HG03103 (cell line): ENCODE measurements around the gene ANXA1.
A peak's percentile ranks its signal among the peaks of the same experiment; 100 is the strongest.

ENCODE experiments used
- ATAC-seq: cut with Tn5 transposase; IDR thresholded peaks from one replicate; pipeline ENCODE4 v1.9.1; 2021; ENCODE audit warnings: low read depth; ENCODE audit not compliant: unreplicated experiment

ANXA1 gene, protein sequence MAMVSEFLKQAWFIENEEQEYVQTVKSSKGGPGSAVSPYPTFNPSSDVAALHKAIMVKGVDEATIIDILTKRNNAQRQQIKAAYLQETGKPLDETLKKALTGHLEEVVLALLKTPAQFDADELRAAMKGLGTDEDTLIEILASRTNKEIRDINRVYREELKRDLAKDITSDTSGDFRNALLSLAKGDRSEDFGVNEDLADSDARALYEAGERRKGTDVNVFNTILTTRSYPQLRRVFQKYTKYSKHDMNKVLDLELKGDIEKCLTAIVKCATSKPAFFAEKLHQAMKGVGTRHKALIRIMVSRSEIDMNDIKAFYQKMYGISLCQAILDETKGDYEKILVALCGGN

GRCh38 chr9:73151653-73152542 lies at the start of gene ANXA1:
Gene ANXA1 (plus strand): TSS chr9:73151865. CDS start chr9:73158536, 6,671 bp downstream.
- no peak for ATAC-seq

DNA sequence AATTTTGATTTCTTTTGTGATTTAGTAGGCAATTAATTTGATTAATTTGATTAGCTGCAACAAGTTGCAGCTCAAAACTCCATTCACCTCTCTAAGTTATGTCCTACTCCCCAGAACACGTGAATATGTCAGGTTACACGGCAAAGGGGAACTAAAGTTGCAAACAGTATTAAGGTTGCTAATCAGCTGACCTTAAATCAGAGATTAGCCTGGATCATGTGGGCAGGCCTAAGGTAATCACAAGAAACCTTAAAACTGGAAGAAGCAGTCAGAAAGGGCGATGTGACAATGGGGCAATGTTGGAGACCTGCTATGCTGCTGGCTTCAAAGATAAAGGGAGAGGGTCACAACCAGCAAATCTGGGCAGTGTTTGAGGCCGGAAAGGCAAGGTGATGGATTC lies 47.3 kb upstream of the ANXA1 start:
- ATAC-seq: no peak

DNA sequence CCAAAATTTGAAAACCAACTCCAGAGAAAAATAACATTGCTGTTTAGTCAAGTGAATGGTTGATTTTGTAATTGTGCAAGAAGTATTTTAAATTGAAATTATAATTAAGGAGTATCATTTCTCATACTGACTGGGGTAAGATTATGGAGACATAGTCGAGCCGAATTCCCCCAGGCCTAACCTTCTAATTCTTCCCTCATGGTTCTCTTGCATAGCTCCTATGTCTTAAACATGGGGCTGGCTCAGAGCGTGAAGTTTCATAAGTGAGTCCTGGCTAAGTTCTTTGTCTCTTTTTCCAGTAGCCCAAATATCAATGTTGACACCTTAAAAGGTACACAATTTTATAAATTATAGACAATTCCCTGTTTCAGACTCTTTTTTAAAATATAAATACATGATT lies 46.7 kb upstream of the ANXA1 start:
- ATAC-seq: no peak

DNA sequence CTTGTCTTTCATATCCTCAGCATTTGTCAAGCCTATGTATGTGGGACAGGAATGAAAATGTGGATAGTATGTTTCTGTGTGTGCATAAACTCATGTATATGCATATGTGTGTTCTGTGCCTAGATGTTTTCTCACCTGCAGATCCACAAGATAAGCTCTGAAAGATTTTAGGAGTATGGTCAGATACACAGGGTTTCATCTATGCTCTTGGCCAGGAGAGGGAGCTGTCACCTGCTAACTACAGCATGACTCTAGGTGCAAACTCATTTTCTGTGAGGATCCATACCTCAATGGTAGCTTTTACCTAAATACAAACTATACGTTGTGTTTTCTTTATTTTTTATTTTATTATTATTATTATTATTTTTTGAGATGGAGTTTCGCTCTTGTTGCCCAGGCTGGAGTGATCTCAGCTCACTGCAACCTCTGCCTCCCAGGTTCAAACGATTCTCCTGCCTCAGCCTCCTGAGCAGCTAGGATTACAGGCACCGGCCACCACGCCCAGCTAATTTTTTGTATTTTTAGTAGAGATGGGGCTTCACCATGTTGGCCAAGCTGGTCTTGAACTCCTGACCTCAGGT lies 44.1 kb upstream of the ANXA1 start:
- ATAC-seq: peak; percentile 89

DNA sequence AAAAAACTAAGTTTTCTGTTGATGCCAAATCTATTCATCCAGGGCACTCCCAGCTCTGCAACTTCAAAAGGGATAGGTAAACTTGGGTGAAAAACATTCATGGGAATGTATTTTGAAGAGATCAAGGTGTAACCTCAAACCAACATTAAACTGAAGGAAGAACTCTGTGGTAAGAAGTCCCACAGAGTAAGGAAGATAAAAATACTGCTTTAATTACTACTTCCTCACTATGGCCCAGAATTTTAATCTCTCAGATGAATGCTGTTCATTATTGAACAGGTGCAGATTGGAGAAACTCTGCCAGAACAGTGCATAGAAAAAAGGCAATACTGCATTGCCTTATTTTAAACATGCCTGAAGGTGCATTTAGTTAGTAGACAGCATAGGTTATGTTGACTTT lies 37.6 kb upstream of the ANXA1 start:
- ATAC-seq: no peak

- ATAC-seq: no peak
Observed at GRCh38 chr9:73114958-73115357, 36.7 kb upstream of the ANXA1 start.

GRCh38 chr9:73116031-73116430 lies 35.6 kb upstream of the ANXA1 start:
- ATAC-seq: no peak

- ATAC-seq: no peak
Observed at GRCh38 chr9:73116880-73117279, 34.8 kb upstream of the ANXA1 start.

GRCh38 chr9:73118286-73118685 lies 33.4 kb upstream of the ANXA1 start:
- no peak for ATAC-seq

DNA sequence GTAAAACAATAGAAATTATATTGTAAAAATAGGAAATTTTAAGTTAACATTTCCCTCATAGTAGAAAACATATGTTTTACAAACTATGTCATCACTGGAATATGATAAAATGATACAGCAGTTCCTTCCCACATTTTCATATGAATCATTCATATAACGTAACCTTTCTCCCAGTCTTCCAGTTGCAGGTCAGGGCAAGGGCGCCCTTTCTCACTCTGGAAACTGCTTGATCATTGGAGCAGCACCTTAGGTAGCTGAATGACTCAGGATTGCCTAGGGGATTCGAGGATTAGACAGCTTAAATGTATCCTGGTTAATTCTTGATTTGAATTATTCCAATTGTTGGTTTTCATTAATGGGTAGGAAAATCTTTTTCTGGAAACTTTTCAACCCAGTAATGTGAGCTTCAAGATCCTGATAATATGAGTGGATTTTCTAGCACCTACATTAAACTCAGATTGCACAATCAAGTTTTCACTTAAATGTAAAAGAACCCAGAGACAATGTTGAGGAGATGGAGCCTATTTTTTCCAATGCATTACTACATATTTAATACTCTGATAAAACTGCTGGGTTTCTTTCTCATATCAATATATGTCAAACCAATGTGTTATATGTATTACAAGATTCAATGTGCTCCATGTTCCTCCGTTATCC lies 32.6 kb upstream of the ANXA1 start:
- no peak for ATAC-seq

- ATAC-seq: no peak
Observed at GRCh38 chr9:73121375-73121935, 30.2 kb upstream of the ANXA1 start.

- ATAC-seq: no peak
Observed at GRCh38 chr9:73125651-73126050, 26.0 kb upstream of the ANXA1 start.

GRCh38 chr9:73129941-73130685 lies 21.6 kb upstream of the ANXA1 start:
- no peak for ATAC-seq

GRCh38 chr9:73131461-73131860 lies 20.2 kb upstream of the ANXA1 start:
- ATAC-seq: no peak

- ATAC-seq: peak; percentile 86
Observed at GRCh38 chr9:73132034-73132776, 19.5 kb upstream of the ANXA1 start.

DNA sequence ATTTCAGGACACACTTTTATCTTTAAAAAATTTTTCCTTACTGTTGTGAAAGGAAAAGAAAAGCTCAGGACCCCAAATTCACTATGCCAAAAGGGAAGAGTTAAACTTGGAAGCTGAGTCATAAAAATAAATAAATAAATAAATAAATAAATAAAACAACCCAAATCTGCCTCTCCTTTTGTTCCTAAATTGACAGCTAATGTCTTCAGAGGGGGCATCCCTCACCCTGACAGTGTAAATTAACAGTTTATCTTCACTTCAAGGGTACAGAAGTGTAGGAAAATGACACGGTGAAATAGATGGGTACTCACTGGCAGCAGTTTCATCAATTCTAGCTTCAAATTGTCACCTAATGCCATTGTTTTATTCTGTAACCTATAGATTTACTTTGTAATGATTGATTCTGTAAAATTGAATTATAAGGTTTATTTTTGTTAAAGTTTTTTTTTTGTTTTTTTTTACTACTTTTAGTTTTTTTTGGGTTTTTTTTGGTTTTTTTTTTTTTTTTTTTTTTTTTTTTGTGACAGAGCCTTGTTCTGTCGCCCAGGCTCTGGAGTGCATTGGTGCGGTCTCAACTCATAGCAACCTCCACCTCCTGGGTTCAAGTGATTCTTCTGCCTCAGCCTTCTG lies 18.5 kb upstream of the ANXA1 start:
- no peak for ATAC-seq

DNA sequence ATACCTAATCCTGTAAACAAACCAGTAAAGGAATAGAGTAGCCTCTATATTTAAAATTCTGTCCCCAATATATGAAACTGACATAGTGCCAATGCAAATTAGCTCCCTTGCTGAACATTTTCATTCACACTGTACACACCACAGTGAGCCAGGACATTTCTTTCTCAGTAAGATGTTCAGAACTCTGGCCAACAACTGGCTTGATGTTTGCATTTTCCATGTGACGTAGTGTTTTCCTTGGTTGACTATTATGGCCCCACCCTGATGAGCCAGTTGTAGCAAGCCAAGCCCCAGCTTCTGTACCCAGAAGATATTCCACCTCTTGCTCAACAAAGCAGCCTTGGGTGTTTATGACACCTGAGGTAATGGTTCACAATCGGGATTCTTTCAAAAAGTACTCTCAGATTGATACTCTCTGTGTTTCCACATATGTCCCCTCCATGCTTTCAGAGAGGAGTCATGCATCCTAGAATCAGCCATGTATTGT lies 17.7 kb upstream of the ANXA1 start:
- ATAC-seq: peak; percentile 51

- ATAC-seq: no peak
Observed at GRCh38 chr9:73135394-73135793, 16.3 kb upstream of the ANXA1 start.
